ENCODE data around the gene STAT6. TPM values are rescaled to one million over a fixed set of nuclear protein-coding genes. Genes with fewer than 3 reads are reported as not detected.
A peak's percentile ranks its signal among the peaks of the same experiment; 100 is the strongest.

The STAT6 gene
- total and polyA plus RNA-seq, 2 experiments from 2014 or later = 37.2 to 53.0 TPM

DNA sequence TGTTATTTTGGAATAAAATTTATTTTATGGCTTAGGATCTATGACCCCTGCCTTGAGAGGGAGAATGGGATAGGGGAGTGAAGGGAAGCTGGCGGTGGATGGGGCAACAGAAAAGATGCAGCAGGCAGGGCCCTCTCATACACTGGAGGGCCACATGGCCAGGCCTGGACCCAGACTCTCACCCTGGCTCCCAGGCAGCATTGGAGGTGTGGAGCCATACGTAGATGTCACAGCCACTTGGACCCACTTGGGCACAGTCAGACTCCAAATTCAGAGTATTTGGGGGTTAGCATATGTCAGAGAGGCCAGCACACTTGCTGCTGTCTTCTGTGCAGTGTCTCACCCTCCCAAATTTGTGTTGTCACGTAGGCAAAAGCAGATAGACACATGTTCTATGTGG, 15.7 kb downstream of the STAT6 start:
- Histone ChIP-seq H3K36me3 (peaks cover 15% of the 10 kb centered on the region), H3K9me3 (ENCODE audit: low read depth) (no peaks in the 10 kb centered on the region), H3K4me3 (no peak overlapping the region), H3K27me3 (no peaks in the 10 kb centered on the region), H3K4me1 (ENCODE audit: low read depth) (peaks cover 10% of the 10 kb centered on the region), H3K27ac (peak overlapping the region; percentile 62)
- no peak for DNase-seq (ENCODE audit: low read depth in 1 of 2, low spot score in 1 of 2)
- TF ChIP-seq, protein P1, sequence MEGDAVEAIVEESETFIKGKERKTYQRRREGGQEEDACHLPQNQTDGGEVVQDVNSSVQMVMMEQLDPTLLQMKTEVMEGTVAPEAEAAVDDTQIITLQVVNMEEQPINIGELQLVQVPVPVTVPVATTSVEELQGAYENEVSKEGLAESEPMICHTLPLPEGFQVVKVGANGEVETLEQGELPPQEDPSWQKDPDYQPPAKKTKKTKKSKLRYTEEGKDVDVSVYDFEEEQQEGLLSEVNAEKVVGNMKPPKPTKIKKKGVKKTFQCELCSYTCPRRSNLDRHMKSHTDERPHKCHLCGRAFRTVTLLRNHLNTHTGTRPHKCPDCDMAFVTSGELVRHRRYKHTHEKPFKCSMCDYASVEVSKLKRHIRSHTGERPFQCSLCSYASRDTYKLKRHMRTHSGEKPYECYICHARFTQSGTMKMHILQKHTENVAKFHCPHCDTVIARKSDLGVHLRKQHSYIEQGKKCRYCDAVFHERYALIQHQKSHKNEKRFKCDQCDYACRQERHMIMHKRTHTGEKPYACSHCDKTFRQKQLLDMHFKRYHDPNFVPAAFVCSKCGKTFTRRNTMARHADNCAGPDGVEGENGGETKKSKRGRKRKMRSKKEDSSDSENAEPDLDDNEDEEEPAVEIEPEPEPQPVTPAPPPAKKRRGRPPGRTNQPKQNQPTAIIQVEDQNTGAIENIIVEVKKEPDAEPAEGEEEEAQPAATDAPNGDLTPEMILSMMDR (IDR thresholded peaks at IDR 0.05; ENCODE audit: low read depth, low read length) = no peak

DNA sequence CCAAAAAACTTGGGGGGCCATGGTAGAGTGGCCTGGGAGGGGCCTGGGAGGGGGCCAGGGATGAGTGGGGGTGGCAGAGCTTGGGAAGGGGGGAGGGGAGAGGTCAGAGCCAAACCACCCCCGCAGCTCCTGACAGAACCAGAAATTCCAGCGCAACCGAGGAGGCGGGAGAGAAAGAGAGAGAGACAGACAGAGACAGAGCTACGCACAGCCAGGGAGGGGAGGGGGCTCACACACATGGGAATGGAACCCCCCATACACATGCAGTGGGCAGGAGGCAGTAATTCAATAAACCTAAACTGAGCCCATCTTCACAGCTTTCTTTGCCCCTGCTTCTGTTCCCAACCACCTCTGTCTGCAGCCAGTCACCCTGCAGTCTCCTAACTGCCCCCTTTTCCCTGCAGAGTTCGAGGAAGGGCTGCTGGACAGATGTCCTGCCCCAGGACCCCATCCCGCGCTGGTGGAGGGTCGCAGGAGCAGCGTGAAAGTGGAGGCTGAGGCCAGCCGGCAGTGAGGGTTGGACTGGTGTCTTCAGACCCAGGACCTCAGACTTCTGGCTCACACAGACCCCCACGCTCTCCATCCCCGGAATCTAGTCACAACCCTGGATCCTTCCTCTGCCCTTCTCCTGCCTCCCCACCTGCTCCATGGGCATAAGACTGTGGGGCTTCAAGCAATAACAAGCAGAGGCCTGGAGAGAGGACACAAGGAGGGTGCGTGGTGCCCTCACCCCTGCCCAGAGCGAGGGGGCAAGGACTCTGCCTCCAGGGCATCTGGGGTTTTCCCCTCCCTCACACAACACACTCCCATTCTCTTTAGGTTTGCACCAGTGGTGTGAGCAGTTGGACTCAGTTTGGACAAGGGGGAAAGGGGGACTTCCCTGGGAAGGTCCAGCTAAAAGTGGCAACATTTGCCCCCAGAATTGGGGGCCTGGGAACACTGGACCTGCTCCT, 16.7 kb downstream of the STAT6 start:
- DNase-seq (ENCODE audit: low read depth in 1 of 2, low spot score in 1 of 2) = no peak
- Histone ChIP-seq H3K27me3 (no peaks in the 10 kb centered on the region), H3K4me1 (ENCODE audit: low read depth) (peaks cover 12% of the 10 kb centered on the region), H3K27ac (peak overlapping the region; percentile 62), H3K4me3 (no peak overlapping the region), H3K36me3 (peaks cover 15% of the 10 kb centered on the region), H3K9me3 (ENCODE audit: low read depth) (no peaks in the 10 kb centered on the region)
- TF ChIP-seq, protein P1 (IDR thresholded peaks at IDR 0.05; ENCODE audit: low read depth, low read length) = no peak

DNA sequence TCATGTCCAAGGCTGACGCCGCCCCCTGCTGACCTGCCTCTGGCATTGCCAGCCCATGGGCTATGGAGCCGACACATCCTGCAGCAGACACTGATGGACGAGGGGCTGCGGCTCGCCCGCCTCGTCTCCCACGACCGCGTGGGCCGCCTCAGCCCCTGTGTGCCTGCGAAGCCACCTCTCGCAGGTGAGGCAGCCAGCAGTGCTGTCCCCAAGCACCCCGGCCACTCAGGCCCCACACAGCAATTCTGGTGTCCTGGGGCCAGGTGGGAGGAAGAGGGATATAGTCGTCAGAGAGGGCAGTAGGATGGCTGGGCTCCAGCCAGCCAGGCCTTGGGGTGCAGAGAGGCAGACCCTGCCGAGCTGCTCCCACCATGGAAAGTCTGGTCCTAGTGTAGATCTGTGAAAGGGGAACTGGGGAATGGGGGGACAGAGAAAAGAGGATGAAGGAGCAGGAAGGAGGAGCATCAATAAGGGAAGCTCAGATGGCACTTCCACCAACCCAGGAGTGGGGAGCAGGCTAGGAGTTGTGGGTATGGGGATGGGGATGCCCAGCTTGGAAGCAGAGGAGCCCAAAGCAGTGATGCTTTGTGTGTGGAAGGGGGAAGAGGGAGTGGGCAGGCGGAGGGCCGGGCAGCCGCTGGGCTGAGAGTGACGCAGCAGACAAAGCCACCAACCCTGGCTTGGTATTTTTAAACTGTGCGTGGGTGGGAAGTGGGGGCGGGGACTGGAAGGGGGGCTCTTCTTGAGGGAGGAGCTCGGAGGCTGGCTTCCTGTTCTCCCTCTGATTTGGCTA, 17.6 kb downstream of the STAT6 start:
- Histone ChIP-seq H3K4me1 (ENCODE audit: low read depth) (peaks cover 11% of the 10 kb centered on the region), H3K36me3 (peaks cover 15% of the 10 kb centered on the region), H3K27ac (peak overlapping the region; percentile 62), H3K27me3 (no peaks in the 10 kb centered on the region), H3K9me3 (ENCODE audit: low read depth) (no peaks in the 10 kb centered on the region), H3K4me3 (no peak overlapping the region)
- TF ChIP-seq, protein P1 (IDR thresholded peaks at IDR 0.05; ENCODE audit: low read depth, low read length) = peak; percentile 59
- DNase-seq (ENCODE audit: low read depth in 1 of 2, low spot score in 1 of 2) = peak; percentile 70 to 93

DNA sequence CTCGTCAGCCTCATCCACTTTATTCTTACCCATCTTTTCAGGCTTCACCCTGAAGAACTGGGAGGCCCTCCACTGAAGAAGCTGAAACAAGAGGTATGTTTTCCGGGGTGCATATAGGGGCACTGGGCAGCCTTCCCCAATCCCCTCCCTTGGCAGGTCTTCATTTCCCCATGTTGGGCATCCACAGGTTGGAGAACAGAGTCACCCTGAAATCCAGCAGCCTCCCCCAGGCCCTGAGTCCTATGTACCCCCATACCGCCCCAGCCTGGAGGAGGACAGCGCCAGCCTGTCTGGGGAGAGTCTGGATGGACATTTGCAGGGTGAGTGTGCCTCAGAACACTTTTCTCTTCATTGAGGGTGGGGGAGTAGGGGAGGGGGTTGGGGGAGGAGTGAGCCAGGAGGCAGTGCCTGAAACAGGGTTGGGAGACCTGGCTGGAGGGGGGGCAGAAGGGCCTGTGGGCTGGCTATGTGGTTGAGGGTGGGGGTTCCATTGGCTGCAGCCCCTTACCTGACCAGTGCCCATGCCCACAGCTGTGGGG, 18.2 kb downstream of the STAT6 start:
- no peaks in the 10 kb centered on the region for H3K9me3 ChIP-seq (ENCODE audit: low read depth)
- no peaks in the 10 kb centered on the region for H3K27me3 ChIP-seq
- H3K36me3 ChIP-seq = peaks cover 15% of the 10 kb centered on the region
- H3K4me3 ChIP-seq = no peak overlapping the region
- DNase-seq (ENCODE audit: low read depth in 1 of 2, low spot score in 1 of 2) = no peak
- no peak overlapping the region for H3K27ac ChIP-seq
- H3K4me1 ChIP-seq (ENCODE audit: low read depth) = peaks cover 7% of the 10 kb centered on the region
- TF ChIP-seq, protein P1 (IDR thresholded peaks at IDR 0.05; ENCODE audit: low read depth, low read length) = no peak

DNA sequence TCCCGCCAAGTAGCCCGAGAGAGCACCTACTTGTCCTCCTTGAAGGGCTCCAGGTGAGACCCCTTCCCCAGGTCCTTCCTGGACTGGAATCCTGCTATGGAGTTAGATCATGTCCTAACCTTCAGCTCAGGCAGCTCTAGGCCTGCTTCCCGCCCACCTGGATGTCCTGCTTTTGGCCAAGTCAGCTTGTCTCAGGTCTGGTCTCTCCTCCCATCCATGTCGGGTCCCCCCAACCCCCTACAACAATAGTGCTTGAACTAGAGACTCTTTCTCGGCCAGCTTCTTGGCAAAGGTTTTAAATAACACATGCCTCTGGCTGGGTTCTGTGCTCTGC, 18.7 kb downstream of the STAT6 start:
- TF ChIP-seq, protein P1 (IDR thresholded peaks at IDR 0.05; ENCODE audit: low read depth, low read length) = no peak

More for the DNA sequence above, 18.7 kb downstream of the STAT6 start:
- H3K27ac ChIP-seq = no peak overlapping the region
- no peaks in the 10 kb centered on the region for H3K9me3 ChIP-seq (ENCODE audit: low read depth)
- peaks cover 7% of the 10 kb centered on the region for H3K4me1 ChIP-seq (ENCODE audit: low read depth)
- H3K4me3 ChIP-seq = no peak overlapping the region
- no peaks in the 10 kb centered on the region for H3K27me3 ChIP-seq
- peaks cover 15% of the 10 kb centered on the region for H3K36me3 ChIP-seq
- no peak for DNase-seq (ENCODE audit: low read depth in 1 of 2, low spot score in 1 of 2)

Data from cardiac muscle cell (in vitro differentiated cells and primary cell).